Panc1 (cell line): ENCODE data around the gene OR51A7. TPM values are rescaled to one million over a fixed set of nuclear protein-coding genes. Genes with fewer than 3 reads are reported as not detected.

Experiments used
- ATAC-seq: fragments of 200-7000 bp; cut with Tn5 transposase; 2 replicates; pipeline ENCODE4 v1.9.1; 2020; ENCODE audit warnings: mild to moderate bottlenecking, moderate library complexity
- BruUV-seq: library from RNA; stranded (reverse); fragments of 400-500 nt; replicated peaks from 2 replicates; lab custom pipeline; 2021; lab: Mats Ljungman, UMichigan
- CTCF ChIA-PET: fragments of 300-600 bp; sonication (Branson Sonifier 250); formaldehyde crosslinking; loops from one replicate; lab custom pipeline; 2022; ENCODE audit warnings: antibody characterized with exemption; lab: Charles Lee
- POLR2A ChIA-PET: fragments of 300-600 bp; sonication (Branson Sonifier 250); formaldehyde crosslinking; loops from one replicate; lab custom pipeline; 2022; ENCODE audit warnings: antibody characterized with exemption; lab: Charles Lee
- DNase-seq: peaks from one replicate; pipeline ENCODE4 v3.0.0-alpha.2; 2010; ENCODE audit warnings: low read depth, low spot score
- H3K27ac ChIP-seq: 2 replicates; pipeline ENCODE4 v1.5.1; 2011; ENCODE audit warnings: mild to moderate bottlenecking, low read length, inconsistent platforms
- H3K27me3 ChIP-seq: fragments of 200-500 bp; sonication (Bioruptor generic); 2 replicates; pipeline ENCODE4 v1.6.0; 2014; ENCODE audit warnings: low read length, inconsistent platforms; ENCODE audit not compliant: control insufficient read depth, insufficient read depth
- H3K36me3 ChIP-seq: fragments of 200-500 bp; sonication (Bioruptor generic); 2 replicates; pipeline ENCODE4 v1.5.1; 2014; ENCODE audit warnings: inconsistent platforms, mild to moderate bottlenecking, low read length, moderate library complexity; ENCODE audit not compliant: control insufficient read depth, insufficient read depth
- H3K4me1 ChIP-seq: 2 replicates; pipeline ENCODE4 v1.5.1; 2011; ENCODE audit warnings: inconsistent platforms, mild to moderate bottlenecking, low read length, moderate library complexity; ENCODE audit not compliant: control insufficient read depth, insufficient read depth
- H3K4me3 ChIP-seq, 2 experiments: 2 replicates each; pipeline ENCODE4 v1.5.1; 2011 to 2012; ENCODE audit warnings: low read depth in 2 of 2, low read length in 2 of 2, mild to moderate bottlenecking in 2 of 2, inconsistent platforms in 1 of 2, moderate library complexity in 1 of 2
- H3K9me3 ChIP-seq: fragments of 200-500 bp; sonication (Bioruptor generic); 2 replicates; pipeline ENCODE4 v1.5.1; 2014; ENCODE audit warnings: low read depth, mild to moderate bottlenecking, inconsistent platforms, low read length, moderate library complexity; ENCODE audit not compliant: control insufficient read depth, insufficient read depth
- SIN3A ChIP-seq: IDR thresholded peaks from 2 replicates; pipeline ENCODE4 v1.6.1; 2012; ENCODE audit warnings: low read depth, mild to moderate bottlenecking, low read length, moderate library complexity, borderline replicate concordance; ENCODE audit not compliant: insufficient read depth
- TCF7L2 ChIP-seq: IDR thresholded peaks from 2 replicates; pipeline ENCODE4 v1.6.1; 2011; ENCODE audit warnings: mild to moderate bottlenecking, low read depth, low read length, inconsistent platforms
- in situ Hi-C: cut with HindIII; loops from 2 replicates; pipeline ENCODE4 v1.10.0; 2016; ENCODE audit warnings: low sequenced_read_pairs, low pct_unique_long_range_greater_than_20kb
- intact Hi-C: fragments of 100-400 bp; cut with micrococcal nuclease; formaldehyde crosslinking; loops from one replicate; pipeline ENCODE4 v1.10.0; 2022; ENCODE audit not compliant: unreplicated experiment
- total RNA-seq: library from RNA; stranded (reverse); gene quantifications from one replicate; pipeline ENCODE4 v1.2.1, GENCODE V29; 2021; ENCODE audit not compliant: unreplicated experiment
- TF ChIP-seq, protein P1 (sequence below): fragments of 450-650 bp; IDR thresholded peaks from 2 replicates; pipeline ENCODE4 v1.5.1; 2017; ENCODE audit warnings: mild to moderate bottlenecking
- TF ChIP-seq, protein P2 (sequence below), 2 experiments: IDR thresholded peaks; 2 replicates each; pipeline ENCODE4 v1.6.1; 2011 to 2012; ENCODE audit warnings: low read depth in 2 of 2, control low read depth in 1 of 2, low read length in 1 of 2, mild to moderate bottlenecking in 1 of 2, moderate library complexity in 1 of 2; ENCODE audit not compliant: insufficient read depth in 1 of 2

The OR51A7 gene
- total RNA-seq, 1 experiment from 2014 or later, result not detected

DNA sequence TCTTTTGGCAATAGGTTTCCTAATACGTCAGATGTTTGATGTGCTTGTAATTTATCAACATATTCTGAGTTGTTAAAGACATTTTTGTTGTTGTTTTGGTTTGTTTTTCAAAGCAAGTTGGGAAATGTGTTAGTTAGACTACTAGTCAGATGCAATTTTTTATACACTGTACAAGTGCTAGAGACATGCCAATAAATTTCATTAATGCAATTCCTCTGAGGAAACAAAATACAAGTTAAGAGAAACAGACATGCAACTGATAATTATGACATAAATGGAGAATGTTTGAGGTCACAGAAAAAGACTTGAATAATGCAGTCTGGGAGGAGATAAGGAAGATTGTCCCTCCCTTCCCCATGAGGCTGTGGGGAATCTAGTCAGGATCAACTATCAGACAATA, 16.0 kb upstream of the OR51A7 start:
- Histone ChIP-seq H3K4me1 (no peaks in the 10 kb centered on the region), H3K36me3 (no peaks in the 10 kb centered on the region), H3K4me3 (no peak overlapping the region), H3K27me3 (no peaks in the 10 kb centered on the region), H3K27ac (no peak overlapping the region), H3K9me3 (no peaks in the 10 kb centered on the region)
- in situ Hi-C loops (no loop called here), intact Hi-C loops (no loop called here)
- POLR2A ChIA-PET, result no interaction called here
- CTCF ChIA-PET, result interaction anchor here (1.2 kb wide), 1 partner anchor 12 kb away, joined by 3 read pairs; no protein-coding TSS in a partner anchor
- TF ChIP-seq SIN3A (no peak), TCF7L2 (no peak)
- TF ChIP-seq, protein P1, sequence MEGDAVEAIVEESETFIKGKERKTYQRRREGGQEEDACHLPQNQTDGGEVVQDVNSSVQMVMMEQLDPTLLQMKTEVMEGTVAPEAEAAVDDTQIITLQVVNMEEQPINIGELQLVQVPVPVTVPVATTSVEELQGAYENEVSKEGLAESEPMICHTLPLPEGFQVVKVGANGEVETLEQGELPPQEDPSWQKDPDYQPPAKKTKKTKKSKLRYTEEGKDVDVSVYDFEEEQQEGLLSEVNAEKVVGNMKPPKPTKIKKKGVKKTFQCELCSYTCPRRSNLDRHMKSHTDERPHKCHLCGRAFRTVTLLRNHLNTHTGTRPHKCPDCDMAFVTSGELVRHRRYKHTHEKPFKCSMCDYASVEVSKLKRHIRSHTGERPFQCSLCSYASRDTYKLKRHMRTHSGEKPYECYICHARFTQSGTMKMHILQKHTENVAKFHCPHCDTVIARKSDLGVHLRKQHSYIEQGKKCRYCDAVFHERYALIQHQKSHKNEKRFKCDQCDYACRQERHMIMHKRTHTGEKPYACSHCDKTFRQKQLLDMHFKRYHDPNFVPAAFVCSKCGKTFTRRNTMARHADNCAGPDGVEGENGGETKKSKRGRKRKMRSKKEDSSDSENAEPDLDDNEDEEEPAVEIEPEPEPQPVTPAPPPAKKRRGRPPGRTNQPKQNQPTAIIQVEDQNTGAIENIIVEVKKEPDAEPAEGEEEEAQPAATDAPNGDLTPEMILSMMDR, result no peak
- TF ChIP-seq, protein P2, sequence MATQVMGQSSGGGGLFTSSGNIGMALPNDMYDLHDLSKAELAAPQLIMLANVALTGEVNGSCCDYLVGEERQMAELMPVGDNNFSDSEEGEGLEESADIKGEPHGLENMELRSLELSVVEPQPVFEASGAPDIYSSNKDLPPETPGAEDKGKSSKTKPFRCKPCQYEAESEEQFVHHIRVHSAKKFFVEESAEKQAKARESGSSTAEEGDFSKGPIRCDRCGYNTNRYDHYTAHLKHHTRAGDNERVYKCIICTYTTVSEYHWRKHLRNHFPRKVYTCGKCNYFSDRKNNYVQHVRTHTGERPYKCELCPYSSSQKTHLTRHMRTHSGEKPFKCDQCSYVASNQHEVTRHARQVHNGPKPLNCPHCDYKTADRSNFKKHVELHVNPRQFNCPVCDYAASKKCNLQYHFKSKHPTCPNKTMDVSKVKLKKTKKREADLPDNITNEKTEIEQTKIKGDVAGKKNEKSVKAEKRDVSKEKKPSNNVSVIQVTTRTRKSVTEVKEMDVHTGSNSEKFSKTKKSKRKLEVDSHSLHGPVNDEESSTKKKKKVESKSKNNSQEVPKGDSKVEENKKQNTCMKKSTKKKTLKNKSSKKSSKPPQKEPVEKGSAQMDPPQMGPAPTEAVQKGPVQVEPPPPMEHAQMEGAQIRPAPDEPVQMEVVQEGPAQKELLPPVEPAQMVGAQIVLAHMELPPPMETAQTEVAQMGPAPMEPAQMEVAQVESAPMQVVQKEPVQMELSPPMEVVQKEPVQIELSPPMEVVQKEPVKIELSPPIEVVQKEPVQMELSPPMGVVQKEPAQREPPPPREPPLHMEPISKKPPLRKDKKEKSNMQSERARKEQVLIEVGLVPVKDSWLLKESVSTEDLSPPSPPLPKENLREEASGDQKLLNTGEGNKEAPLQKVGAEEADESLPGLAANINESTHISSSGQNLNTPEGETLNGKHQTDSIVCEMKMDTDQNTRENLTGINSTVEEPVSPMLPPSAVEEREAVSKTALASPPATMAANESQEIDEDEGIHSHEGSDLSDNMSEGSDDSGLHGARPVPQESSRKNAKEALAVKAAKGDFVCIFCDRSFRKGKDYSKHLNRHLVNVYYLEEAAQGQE (IDR thresholded peaks at IDR 0.05; ENCODE audit: insufficient read depth in 1 of 2, low read depth in 2 of 2, low read length in 1 of 2), result no peak
- DNase-seq (no peak), ATAC-seq (no peak)
- BruUV-seq, result no TSS peak

DNA sequence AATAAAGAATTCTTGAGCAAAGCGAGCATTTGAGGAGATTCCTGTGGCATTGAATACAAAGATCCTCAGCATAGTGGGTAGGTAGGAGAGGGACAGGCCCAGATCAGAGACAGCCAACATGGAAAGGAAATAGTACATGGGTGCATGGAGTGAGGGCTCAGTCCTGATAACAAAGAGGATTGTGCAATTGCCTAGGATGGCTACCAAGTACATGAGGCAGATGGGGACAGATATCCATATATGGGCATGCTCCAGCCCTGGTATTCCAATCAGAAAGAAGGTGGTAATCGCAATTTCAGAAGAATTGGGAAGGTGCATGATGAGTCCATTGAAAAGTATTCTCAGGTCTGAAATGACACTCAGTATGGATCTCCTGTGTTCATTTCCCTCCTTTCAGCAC, 13.3 kb upstream of the OR51A7 start:
- no peaks in the 10 kb centered on the region for H3K9me3 ChIP-seq
- TF ChIP-seq, protein P1, result 0 out of 2 replicates have a peak, but pooled peaks have one; percentile 6
- TF ChIP-seq, protein P2 (IDR thresholded peaks at IDR 0.05; ENCODE audit: insufficient read depth in 1 of 2, low read depth in 2 of 2, low read length in 1 of 2), result no peak
- H3K36me3 ChIP-seq, result no peaks in the 10 kb centered on the region
- CTCF ChIA-PET, result no interaction called here
- no peaks in the 10 kb centered on the region for H3K4me1 ChIP-seq
- POLR2A ChIA-PET, result no interaction called here
- H3K27me3 ChIP-seq, result no peaks in the 10 kb centered on the region
- no peak for DNase-seq
- no peak overlapping the region for H3K27ac ChIP-seq
- in situ Hi-C loops (no loop called here), intact Hi-C loops (no loop called here)
- no TSS peak for BruUV-seq
- H3K4me3 ChIP-seq, result no peak overlapping the region
- ATAC-seq, result no peak
